DOHH2 (cell line): ENCODE measurements around the gene EPHA4.

ENCODE experiments used
- EZH2phosphoT487 ChIP-seq: fragments of 200-600 bp; sonication (generic); IDR thresholded peaks from 2 replicates; pipeline ENCODE4 v1.6.1; 2017; ENCODE audit warnings: borderline replicate concordance, mild to moderate bottlenecking, antibody characterized with exemption, low read length, moderate library complexity, mixed read lengths
- TF ChIP-seq, protein P1 (sequence below): fragments of 200-600 bp; sonication (generic); IDR thresholded peaks from one replicate; pipeline ENCODE4 v1.5.1; 2014; ENCODE audit warnings: antibody characterized with exemption, mild to moderate bottlenecking, low read depth, low read length; ENCODE audit not compliant: poor library complexity, severe bottlenecking

DNA sequence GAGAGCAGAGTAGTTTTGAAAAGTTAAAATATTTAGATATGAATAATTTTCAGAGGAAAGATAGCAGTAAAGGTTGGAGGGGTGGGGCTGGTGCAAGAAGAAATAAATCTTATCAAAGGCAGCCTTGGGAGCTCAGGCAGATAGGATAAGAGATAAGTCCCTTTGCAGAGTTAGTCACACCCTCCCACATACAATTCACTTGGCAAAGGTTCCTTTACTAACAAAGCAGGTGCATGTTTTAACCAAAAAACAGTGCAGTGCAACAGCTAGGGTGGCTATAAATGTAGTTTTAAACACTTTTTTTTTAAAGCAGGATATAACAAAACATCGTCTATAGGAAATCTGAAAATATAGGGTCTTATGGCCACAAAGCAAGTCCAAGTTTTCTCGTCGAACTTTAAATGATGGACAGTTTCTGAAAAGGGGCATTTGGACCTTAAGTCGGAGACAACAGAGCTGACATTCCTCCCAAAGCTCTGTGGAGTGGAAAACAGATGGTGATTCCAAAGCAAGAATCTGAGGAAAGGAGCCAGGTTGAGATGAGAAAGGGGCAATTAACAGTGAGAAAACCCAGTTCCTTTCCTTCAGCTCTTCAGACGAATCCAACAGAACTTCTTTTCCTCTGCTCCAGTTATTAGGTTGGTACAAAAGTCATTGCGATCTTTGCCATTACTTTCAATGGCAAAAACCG is 53.0 kb downstream of the EPHA4 start:
- TF ChIP-seq, protein P1, sequence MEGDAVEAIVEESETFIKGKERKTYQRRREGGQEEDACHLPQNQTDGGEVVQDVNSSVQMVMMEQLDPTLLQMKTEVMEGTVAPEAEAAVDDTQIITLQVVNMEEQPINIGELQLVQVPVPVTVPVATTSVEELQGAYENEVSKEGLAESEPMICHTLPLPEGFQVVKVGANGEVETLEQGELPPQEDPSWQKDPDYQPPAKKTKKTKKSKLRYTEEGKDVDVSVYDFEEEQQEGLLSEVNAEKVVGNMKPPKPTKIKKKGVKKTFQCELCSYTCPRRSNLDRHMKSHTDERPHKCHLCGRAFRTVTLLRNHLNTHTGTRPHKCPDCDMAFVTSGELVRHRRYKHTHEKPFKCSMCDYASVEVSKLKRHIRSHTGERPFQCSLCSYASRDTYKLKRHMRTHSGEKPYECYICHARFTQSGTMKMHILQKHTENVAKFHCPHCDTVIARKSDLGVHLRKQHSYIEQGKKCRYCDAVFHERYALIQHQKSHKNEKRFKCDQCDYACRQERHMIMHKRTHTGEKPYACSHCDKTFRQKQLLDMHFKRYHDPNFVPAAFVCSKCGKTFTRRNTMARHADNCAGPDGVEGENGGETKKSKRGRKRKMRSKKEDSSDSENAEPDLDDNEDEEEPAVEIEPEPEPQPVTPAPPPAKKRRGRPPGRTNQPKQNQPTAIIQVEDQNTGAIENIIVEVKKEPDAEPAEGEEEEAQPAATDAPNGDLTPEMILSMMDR, result no peak
- no peak for TF ChIP-seq EZH2phosphoT487
